H1 (cell line): ENCODE results near the gene FSD1L. TPM values are rescaled to one million over a fixed set of nuclear protein-coding genes. Genes with fewer than 3 reads are reported as not detected.

ENCODE experiments used
- CTCF ChIA-PET: fragments of 300-600 bp; sonication (Branson Sonifier 250); formaldehyde crosslinking; loops from one replicate; lab custom pipeline; 2021; ENCODE audit not compliant: partially characterized antibody; lab: Charles Lee
- POLR2A ChIA-PET: fragments of 300-600 bp; sonication (Branson Sonifier 250); formaldehyde crosslinking; loops from one replicate; lab custom pipeline; 2021; ENCODE audit warnings: inconsistent platforms; ENCODE audit not compliant: partially characterized antibody; lab: Charles Lee
- DNase-seq, 2 experiments: peaks; one replicate each; pipeline versions ENCODE4 v3.0.0 to v3.0.0-alpha.2; 2010 to 2022; ENCODE audit warnings: low spot score in 2 of 2, low read depth in 1 of 2, mixed read lengths in 1 of 2
- FAIRE-seq: peaks from 2 replicates; lab custom pipeline; 2011; peaks lifted over from hg19 to GRCh38; lab: Jason Lieb, UNC
- H2AFZ ChIP-seq: 2 replicates; pipeline ENCODE4 v1.8.1; 2012; ENCODE audit warnings: low read length, inconsistent platforms
- H2AK5ac ChIP-seq: 2 replicates; pipeline ENCODE4 v1.6.1; 2013; ENCODE audit warnings: low read depth, low read length
- H2BK120ac ChIP-seq: replicated peaks from 2 replicates; pipeline ENCODE3; 2013; ENCODE audit warnings: low read depth, low read length, inconsistent platforms
- H2BK12ac ChIP-seq: 2 replicates; pipeline ENCODE4 v1.6.1; 2013; ENCODE audit warnings: low read depth, low read length
- H2BK15ac ChIP-seq: 2 replicates; pipeline ENCODE4 v1.6.1; 2013; ENCODE audit warnings: low read length
- H2BK20ac ChIP-seq: 2 replicates; pipeline ENCODE4 v1.6.1; 2013; ENCODE audit warnings: low read length
- H2BK5ac ChIP-seq: 2 replicates; pipeline ENCODE4 v1.6.1; 2013; ENCODE audit warnings: low read depth, low read length
- H3K14ac ChIP-seq: 2 replicates; pipeline ENCODE4 v1.6.1; 2013; ENCODE audit warnings: inconsistent platforms; ENCODE audit not compliant: insufficient read length
- H3K18ac ChIP-seq: 2 replicates; pipeline ENCODE4 v1.6.1; 2013; ENCODE audit warnings: low read length; ENCODE audit errors: extremely low read depth
- H3K23ac ChIP-seq: 2 replicates; pipeline ENCODE4 v1.6.1; 2013; ENCODE audit warnings: inconsistent platforms; ENCODE audit not compliant: insufficient read length
- H3K23me2 ChIP-seq: 2 replicates; pipeline ENCODE4 v1.6.1; 2013; ENCODE audit warnings: low read depth, low read length
- H3K27ac ChIP-seq: 2 replicates; pipeline ENCODE4 v1.6.1; 2011; ENCODE audit warnings: low read depth, low read length, inconsistent platforms
- H3K27me3 ChIP-seq, 4 experiments: replicated peaks in 1 of 4; 1 replicate in 1 of 4; 2 replicates in 3 of 4; pipeline versions ENCODE4 v1.6.1 to v1.8.1; 2011 to 2013; ENCODE audit warnings: low read length in 3 of 4, mild to moderate bottlenecking in 3 of 4, inconsistent platforms in 2 of 4, mixed read lengths in 2 of 4, moderate library complexity in 1 of 4; ENCODE audit not compliant: control insufficient read depth in 3 of 4, insufficient read depth in 3 of 4; ENCODE audit errors: extremely low read depth in 1 of 4
- H3K36me3 ChIP-seq, 4 experiments: 2 replicates each; pipeline versions ENCODE4 v1.6.1 to v1.8.1; 2011 to 2013; ENCODE audit warnings: mild to moderate bottlenecking in 4 of 4, low read length in 3 of 4, moderate library complexity in 2 of 4, control low read depth in 1 of 4, inconsistent platforms in 1 of 4; ENCODE audit not compliant: insufficient read depth in 4 of 4, control insufficient read depth in 2 of 4
- H3K4ac ChIP-seq: replicated peaks from 2 replicates; pipeline ENCODE3; 2013; ENCODE audit warnings: low read length, low read depth, mixed read lengths, inconsistent platforms; ENCODE audit not compliant: insufficient read length
- H3K4me1 ChIP-seq, 4 experiments: replicated peaks in 1 of 4; 1 replicate in 1 of 4; 2 replicates in 3 of 4; pipeline versions ENCODE4 v1.6.1 to v1.8.1; 2011 to 2013; ENCODE audit warnings: low read length in 3 of 4, inconsistent platforms in 2 of 4, mixed read lengths in 1 of 4; ENCODE audit not compliant: insufficient read depth in 4 of 4, control insufficient read depth in 3 of 4
- H3K4me2 ChIP-seq, 2 experiments: 2 replicates each; pipeline versions ENCODE4 v1.6.1 to v1.8.1; 2011 to 2013; ENCODE audit warnings: low read depth in 2 of 2, low read length in 2 of 2, control low read depth in 1 of 2, inconsistent platforms in 1 of 2, mild to moderate bottlenecking in 1 of 2; ENCODE audit not compliant: insufficient read depth in 1 of 2
- H3K4me3 ChIP-seq, 4 experiments: fragments of 200-600, 300-600 bp in 1 of 4; sonication (generic), shearing (Covaris generic), sonication (Bioruptor Twin) in 1 of 4; 2 replicates each; pipeline versions ENCODE4 v1.5.1 to v1.8.1; 2011 to 2016; ENCODE audit warnings: low read length in 4 of 4, low read depth in 3 of 4, control low read depth in 2 of 4, inconsistent platforms in 2 of 4, mild to moderate bottlenecking in 2 of 4, mixed read lengths in 1 of 4, moderate library complexity in 1 of 4; ENCODE audit not compliant: insufficient read depth in 2 of 4; ENCODE audit errors: extremely low read depth in 1 of 4
- H3K56ac ChIP-seq: replicated peaks from 2 replicates; pipeline ENCODE3; 2013; ENCODE audit warnings: low read depth, mild to moderate bottlenecking, mixed read lengths, low read length, inconsistent platforms; ENCODE audit not compliant: insufficient read length
- H3K79me1 ChIP-seq: 2 replicates; pipeline ENCODE4 v1.6.1; 2013; ENCODE audit warnings: low read depth, low read length, control low read depth
- H3K79me2 ChIP-seq, 2 experiments: 2 replicates each; pipeline versions ENCODE4 v1.6.1 to v1.8.1; 2012 to 2013; ENCODE audit warnings: low read length in 2 of 2, mild to moderate bottlenecking in 2 of 2, inconsistent platforms in 1 of 2; ENCODE audit not compliant: insufficient read depth in 2 of 2, control insufficient read depth in 1 of 2
- H3K9ac ChIP-seq, 4 experiments: replicated peaks in 1 of 4; 1 replicate in 1 of 4; 2 replicates in 3 of 4; pipeline versions ENCODE4 v1.6.1 to v1.8.1; 2011 to 2013; ENCODE audit warnings: low read depth in 3 of 4, low read length in 3 of 4, control low read depth in 2 of 4, mild to moderate bottlenecking in 2 of 4, moderate library complexity in 2 of 4, inconsistent platforms in 1 of 4; ENCODE audit errors: extremely low read depth in 1 of 4
- H3K9me3 ChIP-seq, 2 experiments: 2 replicates each; pipeline versions ENCODE4 v1.6.1 to v1.8.1; 2012 to 2013; ENCODE audit warnings: mild to moderate bottlenecking in 2 of 2, moderate library complexity in 2 of 2, control low read depth in 1 of 2, inconsistent platforms in 1 of 2, low read depth in 1 of 2, low read length in 1 of 2, mixed read lengths in 1 of 2; ENCODE audit not compliant: insufficient read depth in 2 of 2
- H4K20me1 ChIP-seq, 2 experiments: replicated peaks in 1 of 2; 2 replicates each; pipeline versions ENCODE3 to v1.8.1; 2011 to 2013; ENCODE audit warnings: inconsistent platforms in 2 of 2, low read length in 2 of 2, mild to moderate bottlenecking in 1 of 2; ENCODE audit not compliant: insufficient read depth in 2 of 2, control insufficient read depth in 1 of 2
- H4K5ac ChIP-seq: 2 replicates; pipeline ENCODE4 v1.6.1; 2013; ENCODE audit warnings: low read length, low read depth, mixed read lengths, inconsistent platforms; ENCODE audit not compliant: insufficient read length
- H4K8ac ChIP-seq: 2 replicates; pipeline ENCODE4 v1.8.0; 2013; ENCODE audit warnings: mild to moderate bottlenecking, moderate library complexity, low read length, inconsistent platforms; ENCODE audit not compliant: insufficient read depth; ENCODE audit errors: extremely low read depth
- H4K91ac ChIP-seq: replicated peaks from 2 replicates; pipeline ENCODE3; 2013; ENCODE audit warnings: low read length, mixed read lengths, inconsistent platforms; ENCODE audit not compliant: insufficient read length
- GTF2F1 ChIP-seq: IDR thresholded peaks from 2 replicates; pipeline ENCODE4 v1.6.1; 2012; ENCODE audit warnings: low read depth, low read length, improper control_type of control experiment, borderline replicate concordance
- PHF8 ChIP-seq: fragments of 200-600 bp; sonication (generic); conservative IDR thresholded peaks from 2 replicates; pipeline ENCODE4 v1.7.1; 2012; ENCODE audit warnings: low read depth, mild to moderate bottlenecking, inconsistent platforms, low read length, moderate library complexity
- POU5F1 ChIP-seq: IDR thresholded peaks from 2 replicates; pipeline ENCODE4 v1.6.1; 2011; ENCODE audit warnings: low read depth, mild to moderate bottlenecking, low read length, moderate library complexity
- RBBP5 ChIP-seq: IDR thresholded peaks from 2 replicates; pipeline ENCODE4 v1.7.1; 2012; ENCODE audit warnings: low read depth, mild to moderate bottlenecking, inconsistent platforms, low read length, moderate library complexity, borderline replicate concordance
- SIX5 ChIP-seq: IDR thresholded peaks from 2 replicates; pipeline ENCODE4 v1.6.1; 2011; ENCODE audit warnings: mild to moderate bottlenecking, low read depth, low read length
- SUZ12 ChIP-seq: fragments of 200-600 bp; sonication (generic); IDR thresholded peaks from 2 replicates; pipeline ENCODE4 v1.6.1; 2012; ENCODE audit warnings: mild to moderate bottlenecking, inconsistent platforms, low read length, moderate library complexity, mixed read lengths
- WGBS, 2 experiments: shearing (Covaris generic) in 1 of 2; methylation state at CpG; one replicate each; pipeline versions ENCODE4 v1.1.6 to v1.1.7; 2013 to 2015; ENCODE audit warnings: low lambda C conversion rate in 2 of 2, mixed read lengths in 2 of 2, inconsistent platforms in 1 of 2, low coverage in 1 of 2, missing lambda C conversion rate in 1 of 2; ENCODE audit not compliant: insufficient replicate concordance in 2 of 2, insufficient coverage in 1 of 2, insufficient read length in 1 of 2; ENCODE audit errors: extremely low coverage in 1 of 2, missing lambda C conversion rate in 1 of 2; 5-methylcytosine and 5-hydroxymethylcytosine counted together
- polyA plus RNA-seq, 7 experiments: library from polyadenylated mRNA; depleted of rRNA in 3 of 7; stranded (reverse) in 5 of 7; unstranded in 2 of 7; fragments of >200 nt in 5 of 7; fragments of 200-250 nt in 2 of 7; gene quantifications; 1 replicate in 5 of 7; 2 replicates in 1 of 7; 4 replicates in 1 of 7; pipeline versions ENCODE4 v1.2.1 to v1.2.3, GENCODE V29; 2011 to 2013; ENCODE audit warnings: missing spikeins in 2 of 7, mixed read lengths in 2 of 7
- total RNA-seq: library from RNA; stranded (reverse); fragmentation: NEBNext Ultra II Directional; extraction: Animal tissue kit (Norgen Biotek cat#: 25700); gene quantifications from 2 replicates; pipeline ENCODE4 v1.2.1, GENCODE V29; 2021

The FSD1L gene
- total and polyA plus RNA-seq, 2 of the 8 experiments (the other 6 are each of a cell fraction or from before 2014, with no cell fraction given), result 0.91 to 4.8 TPM

GRCh38 chr9:105468875-105469274 is 21.0 kb downstream of the FSD1L start:
- Histone ChIP-seq H2BK120ac (no peak overlapping the region), H2BK20ac (no peak overlapping the region), H3K9me3 (no peaks in the 10 kb centered on the region), H4K8ac (no peak overlapping the region), H3K4ac (no peak overlapping the region), H3K79me1 (no peaks in the 10 kb centered on the region; the same call in 1 of the 2 replicates), H3K23ac (no peak overlapping the region), H4K91ac (no peak overlapping the region), H3K56ac (no peak overlapping the region), H3K4me2 (no peak overlapping the region), H4K5ac (no peak overlapping the region), H4K20me1 (no peaks in the 10 kb centered on the region), H2BK5ac (no peak overlapping the region), H3K18ac (no peak overlapping the region), H3K27me3 (no peaks in the 10 kb centered on the region), H3K4me1 (no peaks in the 10 kb centered on the region), H2BK15ac (no peak overlapping the region), H3K27ac (no peak overlapping the region), H3K9ac (no peak overlapping the region), H3K14ac (no peak overlapping the region), H3K23me2 (no peaks in the 10 kb centered on the region), H2BK12ac (no peak overlapping the region), H2AFZ (no peak overlapping the region), H3K4me3 (no peak overlapping the region), H2AK5ac (no peak overlapping the region), H3K36me3 (peaks cover 0 to 19% (median 7%) of the 10 kb centered on the region in 4 experiments; a peak in 2 of 8 replicates), H3K79me2 (no peaks in the 10 kb centered on the region)
- no peak for FAIRE-seq
- WGBS, 2 experiments, result 91% methylated on average over 1 of the region's 1 CpG; no CpG with 5 or more reads in 1 of the 2 experiments
- ChIA-PET CTCF (no interaction called here), POLR2A (no interaction called here)
- TF ChIP-seq SIX5, result no peak
- TF ChIP-seq PHF8, result no peak
- no peak for TF ChIP-seq SUZ12
- TF ChIP-seq POU5F1, result no peak
- TF ChIP-seq RBBP5, result no peak
- TF ChIP-seq GTF2F1, result no peak
- DNase-seq, result no peak
